Stomach (tissue), 4 donors: ENCODE data around the gene MTCL3.

Source experiments
- CTCF ChIP-seq, 7 experiments: fragments of 450-650 bp in 4 of 7; fragments of 200-600 bp in 3 of 7; sonication (generic) in 3 of 7; IDR thresholded peaks; one replicate each; pipeline ENCODE4 v1.5.1; 2016 to 2019; ENCODE audit warnings: antibody characterized with exemption in 7 of 7, control low read depth in 2 of 7, mild to moderate bottlenecking in 1 of 7
- EP300 ChIP-seq: sonication (generic); formaldehyde crosslinking; IDR thresholded peaks from one replicate; pipeline ENCODE4 v1.6.1; 2017; ENCODE audit warnings: antibody characterized with exemption
- POLR2AphosphoS5 ChIP-seq, 3 donors: sonication (generic); formaldehyde crosslinking; IDR thresholded peaks; one replicate each; pipeline ENCODE4 v1.6.1; 2016; ENCODE audit warnings: antibody characterized with exemption in 3 of 3

DNA sequence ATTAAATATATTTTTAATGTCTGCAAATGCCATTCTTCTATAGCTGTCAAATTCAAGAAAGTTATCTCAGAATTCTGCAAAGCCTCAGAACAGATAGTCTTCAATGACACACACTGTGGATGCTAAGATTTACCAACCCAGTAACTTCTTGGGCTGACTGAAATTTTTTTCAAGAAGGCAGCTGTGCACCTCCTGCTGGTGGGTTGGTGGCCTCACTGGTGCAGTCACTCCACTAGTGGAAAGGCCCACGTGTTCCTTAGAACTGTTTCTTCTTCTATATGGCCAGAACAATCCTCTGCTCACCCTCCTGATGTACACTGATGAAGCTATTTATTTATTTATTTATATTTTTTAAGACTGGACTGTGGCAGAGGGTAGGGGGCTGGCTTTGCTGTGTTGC is 28.1 kb upstream of the MTCL3 start:
- TF ChIP-seq CTCF (IDR thresholded peaks at IDR 0.05) = no peak
- no peak for TF ChIP-seq EP300
- TF ChIP-seq POLR2AphosphoS5 (IDR thresholded peaks at IDR 0.05) = no peak
